K562 treated with DMSO at 1 percent for 24 hours (cell line): ENCODE data around the gene CSH1. TPM values are rescaled to one million over a fixed set of nuclear protein-coding genes. Genes with fewer than 3 reads are reported as not detected.

Experiments used
- total RNA-seq: library from RNA; unstranded; fragments of 300-600 nt; gene quantifications from 2 replicates; pipeline ENCODE4 v1.2.3, GENCODE V29; 2022; ENCODE audit warnings: low read depth; ENCODE audit not compliant: insufficient read depth

CSH1 gene
- total RNA-seq, result not detected in 2 replicates

DNA sequence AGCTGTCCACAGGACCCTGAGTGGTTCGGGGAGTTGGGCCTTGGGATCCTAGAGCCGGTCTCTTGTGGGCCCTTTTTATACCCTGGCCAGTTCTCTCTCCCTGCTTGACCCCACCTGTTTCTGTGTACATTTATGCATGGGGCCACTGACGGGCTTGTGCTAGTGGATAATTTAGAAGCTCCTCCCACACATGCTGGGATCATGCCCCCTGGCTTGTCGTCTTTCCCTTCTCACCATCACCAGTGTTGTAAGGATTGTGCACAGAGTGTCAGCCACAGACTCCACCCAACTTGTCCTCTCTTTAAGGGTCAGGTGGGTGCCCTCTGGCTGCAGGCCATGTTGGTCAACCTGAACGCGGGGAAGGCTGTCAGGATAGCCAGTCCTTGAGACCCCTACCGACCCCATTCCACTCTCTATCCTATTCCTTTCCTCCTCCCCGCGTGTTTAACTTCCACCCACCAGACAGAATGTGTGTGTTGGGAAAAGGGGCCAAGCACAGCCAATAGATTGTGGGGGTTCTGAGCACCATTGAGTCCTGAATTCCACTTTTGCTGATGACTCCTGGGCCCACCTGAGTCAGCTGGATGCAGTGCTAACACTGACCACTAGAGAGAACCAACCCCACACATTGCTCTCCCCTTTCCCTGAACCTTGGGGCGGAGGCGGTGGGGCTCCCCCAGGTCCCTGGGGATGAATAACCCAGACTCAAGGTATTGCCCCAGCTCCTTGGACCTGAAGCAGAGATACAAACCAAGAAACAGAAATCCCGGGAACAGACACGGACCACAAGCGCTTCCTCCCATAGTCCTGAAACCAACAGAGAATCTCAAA is at the start of gene CSH1:
Gene CSH1, minus strand, starts transcription at position 51 of the 831 bp plus-strand sequence. CDS start 63 bp downstream, outside the sequence.

DNA sequence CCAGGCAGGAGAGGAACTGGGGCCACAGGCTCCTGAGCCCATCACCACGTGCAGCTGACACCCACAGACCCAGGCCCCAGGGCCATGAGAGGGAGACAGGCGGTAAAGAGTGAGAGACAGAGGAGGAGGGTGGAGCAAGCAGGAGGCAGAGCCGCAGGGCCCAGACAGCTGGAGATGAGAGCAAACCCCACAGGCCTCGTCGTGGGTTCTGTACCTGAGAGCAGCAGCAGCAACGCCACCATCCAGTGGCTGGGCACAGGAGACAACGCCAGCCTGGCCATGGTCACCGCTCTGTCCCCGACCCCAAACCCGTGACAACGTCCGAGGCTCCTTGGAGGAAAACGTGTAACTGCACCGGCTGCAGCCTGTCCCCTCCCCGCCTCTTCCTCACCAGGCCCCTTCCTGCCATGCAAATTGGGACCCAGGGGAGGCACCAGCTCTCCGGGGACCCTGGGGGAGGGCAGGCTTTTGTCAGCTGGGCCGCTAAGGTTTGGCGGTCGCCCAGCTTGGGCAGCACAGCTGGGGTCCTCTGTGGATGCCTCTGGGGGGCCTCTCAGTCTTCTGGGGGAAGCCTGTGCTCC is 35.7 kb upstream of the CSH1 start, which contains the start of gene CD79B:
Gene CD79B, minus strand, starts transcription at position 351 of the 581 bp plus-strand sequence. Its CDS starts 70 bp downstream, at position 281.

DNA sequence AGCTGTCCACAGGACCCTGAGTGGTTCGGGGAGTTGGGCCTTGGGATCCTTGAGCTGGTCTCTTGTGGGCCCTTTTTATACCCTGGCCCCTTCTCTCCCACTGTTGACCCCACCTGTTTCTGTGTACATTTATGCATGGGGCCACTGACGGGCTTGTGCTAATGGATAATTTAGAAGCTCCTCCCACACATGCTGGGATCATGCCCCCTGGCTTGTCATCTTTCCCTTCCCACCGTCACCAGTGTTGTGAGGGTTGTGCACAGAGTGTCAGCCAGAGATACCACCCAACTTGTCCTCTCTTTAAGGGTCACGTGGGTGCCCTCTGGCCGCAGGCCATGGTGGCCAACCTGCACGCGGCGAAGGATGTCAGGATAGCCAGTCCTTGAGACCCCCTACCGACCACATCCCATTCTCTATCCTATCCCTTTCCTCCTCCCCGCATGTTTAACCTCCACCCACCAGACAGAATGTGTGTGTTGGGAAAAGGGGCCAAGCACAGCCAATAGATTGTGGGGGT is 22.5 kb upstream of the CSH1 start, which contains the start of gene GH1:
Gene GH1, minus strand, starts transcription at position 51 of the 517 bp plus-strand sequence. CDS start 63 bp downstream, outside the sequence.

DNA sequence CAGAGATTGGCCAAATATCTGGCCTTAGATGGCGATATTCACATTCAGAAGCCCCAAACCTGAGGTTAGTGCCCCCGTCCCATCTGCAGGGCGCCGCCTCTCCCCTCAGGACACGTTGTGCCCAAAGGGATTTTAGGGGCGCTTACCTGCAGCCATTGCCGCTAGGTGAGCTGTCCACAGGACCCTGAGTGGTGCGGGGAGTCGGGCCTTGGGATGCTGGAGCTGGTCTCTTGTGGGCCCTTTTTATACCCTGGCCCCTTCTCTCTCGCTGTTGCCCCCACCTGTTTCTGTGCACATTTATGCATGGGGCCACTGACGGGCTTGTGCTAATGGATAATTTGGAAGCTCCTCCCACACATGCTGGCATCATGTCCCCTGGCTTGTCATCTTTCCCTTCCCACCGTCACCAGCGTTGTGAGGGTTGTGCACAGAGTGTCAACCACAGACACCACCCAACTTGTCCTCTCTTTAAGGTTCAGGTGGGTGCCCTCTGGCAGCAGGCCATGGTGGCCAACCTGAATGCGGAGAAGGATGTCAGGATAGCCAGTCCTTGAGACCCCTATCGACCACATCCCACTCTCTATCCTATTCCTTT is 14.8 kb upstream of the CSH1 start, which contains the start of gene CSHL1:
Gene CSHL1, minus strand, starts transcription at position 218 of the 595 bp plus-strand sequence. Its CDS starts 62 bp downstream, at position 156.

DNA sequence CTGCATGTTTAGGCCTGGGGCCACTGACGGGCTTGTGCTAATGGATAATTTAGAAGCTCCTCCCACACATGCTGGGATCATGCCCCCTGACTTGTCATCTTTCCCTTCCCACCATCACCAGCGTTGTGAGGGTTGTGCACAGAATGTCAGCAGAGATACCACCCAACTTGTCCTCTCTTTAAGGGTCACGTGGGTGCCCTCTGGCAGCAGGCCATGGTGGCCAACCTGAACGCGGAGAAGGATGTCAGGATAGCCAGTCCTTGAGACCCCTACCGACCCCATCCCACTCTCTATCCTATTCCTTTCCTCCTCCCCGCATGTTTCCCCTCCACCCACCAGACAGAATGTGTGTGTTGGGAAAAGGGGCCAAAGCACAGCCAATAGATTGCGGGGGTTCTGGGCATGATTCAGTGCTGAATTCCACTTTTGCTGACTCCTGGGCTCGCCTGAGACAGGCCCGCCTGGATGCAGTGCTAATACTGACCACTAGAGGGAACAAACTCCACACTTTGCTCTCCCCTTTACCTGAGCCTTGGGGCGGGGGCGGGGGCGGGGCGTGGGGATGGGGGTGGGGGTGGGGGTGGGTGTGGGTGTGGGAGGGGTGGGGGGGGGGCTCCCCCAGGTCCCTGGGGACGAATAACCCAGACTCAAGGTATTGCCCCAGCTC is 14.3 kb downstream of the CSH1 start, which contains the start of gene GH2:
Gene GH2, minus strand, starts transcription at position 10 of the 667 bp plus-strand sequence. CDS start 143 bp downstream, outside the sequence.

DNA sequence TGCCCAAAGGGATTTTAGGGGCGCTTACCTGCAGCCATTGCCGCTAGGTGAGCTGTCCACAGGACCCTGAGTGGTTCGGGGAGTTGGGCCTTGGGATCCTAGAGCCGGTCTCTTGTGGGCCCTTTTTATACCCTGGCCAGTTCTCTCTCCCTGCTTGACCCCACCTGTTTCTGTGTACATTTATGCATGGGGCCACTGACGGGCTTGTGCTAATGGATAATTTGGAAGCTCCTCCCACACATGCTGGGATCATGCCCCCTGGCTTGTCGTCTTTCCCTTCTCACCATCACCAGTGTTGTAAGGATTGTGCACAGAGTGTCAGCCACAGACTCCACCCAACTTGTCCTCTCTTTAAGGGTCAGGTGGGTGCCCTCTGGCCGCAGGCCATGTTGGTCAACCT is 22.8 kb downstream of the CSH1 start, which contains the start of gene CSH2:
Gene CSH2, minus strand, starts transcription at position 101 of the 400 bp plus-strand sequence. Its CDS starts 63 bp downstream, at position 38.

Other genes starting within 250 kb of the CSH1 start
- 6.0 and 9.2 TPM in 2 replicates for gene LIMD2, start 196.4 kb downstream of the CSH1 start, total RNA-seq
- gene STRADA, start 154.8 kb downstream of the CSH1 start, total RNA-seq, result 45.4 and 47.0 TPM in 2 replicates
- gene CCDC47, start 123.0 kb downstream of the CSH1 start, total RNA-seq, result 57.2 and 62.5 TPM in 2 replicates
- 37.1 and 46.5 TPM in 2 replicates for gene DDX42, start 122.4 kb downstream of the CSH1 start, total RNA-seq
- 172 and 182 TPM in 2 replicates for gene PSMC5, start 69.1 kb downstream of the CSH1 start, total RNA-seq
- 26.5 and 33.7 TPM in 2 replicates for gene FTSJ3, start 68.9 kb downstream of the CSH1 start, total RNA-seq
- gene SMARCD2, start 53.9 kb downstream of the CSH1 start, total RNA-seq, result 87.9 and 96.8 TPM in 2 replicates
- 0.38 and 1.4 TPM in 2 replicates for gene CSH2, start 22.9 kb downstream of the CSH1 start, total RNA-seq
- gene GH2, start 14.6 kb downstream of the CSH1 start, total RNA-seq, result not detected in 2 replicates
- not detected in 2 replicates for gene CSHL1, start 14.7 kb upstream of the CSH1 start, total RNA-seq
- not detected in 2 replicates for gene GH1, start 22.3 kb upstream of the CSH1 start, total RNA-seq
- 0.27 TPM in 1 of 2 replicates, not detected in the other for gene CD79B, start 35.8 kb upstream of the CSH1 start, total RNA-seq
- 0.43 and 0.53 TPM in 2 replicates for gene SCN4A, start 76.3 kb upstream of the CSH1 start, total RNA-seq
- 1.9 and 2.2 TPM in 2 replicates for gene PRR29, start 101.8 kb upstream of the CSH1 start, total RNA-seq
- gene ICAM2, start 124.1 kb upstream of the CSH1 start, total RNA-seq, result 59.1 and 64.1 TPM in 2 replicates
- gene ERN1, start 233.6 kb upstream of the CSH1 start, total RNA-seq, result 17.5 and 17.8 TPM in 2 replicates